Stimulated activated CD8-positive, alpha-beta memory T cell treated with anti-CD3 and anti-CD28 coated beads, Interleukin-7, amount 100 ng/mL, for 1 hour (primary cell): ENCODE results near the gene XIRP1.
"Not testable (repeated sequence)": the region's sequence is repeated elsewhere in the genome, so short reads cannot be mapped to it uniquely, and the experiment has no call there.

ENCODE experiments used
- DNase-seq, 2 donors: peaks; one replicate each; pipeline ENCODE4 v3.0.0-alpha.2; 2020; ENCODE audit warnings: low read depth in 2 of 2

The XIRP1 gene

GRCh38 chr3:39192490-39193092 lies at the start of gene XIRP1:
TSS of gene XIRP1 (minus strand) at chr3:39192595. CDS start at chr3:39189445, 3,150 bp downstream.
- DNase-seq, result no peak

- DNase-seq, result no peak
Observed at GRCh38 chr3:39241561-39241960, 49.2 kb upstream of the XIRP1 start.

DNA sequence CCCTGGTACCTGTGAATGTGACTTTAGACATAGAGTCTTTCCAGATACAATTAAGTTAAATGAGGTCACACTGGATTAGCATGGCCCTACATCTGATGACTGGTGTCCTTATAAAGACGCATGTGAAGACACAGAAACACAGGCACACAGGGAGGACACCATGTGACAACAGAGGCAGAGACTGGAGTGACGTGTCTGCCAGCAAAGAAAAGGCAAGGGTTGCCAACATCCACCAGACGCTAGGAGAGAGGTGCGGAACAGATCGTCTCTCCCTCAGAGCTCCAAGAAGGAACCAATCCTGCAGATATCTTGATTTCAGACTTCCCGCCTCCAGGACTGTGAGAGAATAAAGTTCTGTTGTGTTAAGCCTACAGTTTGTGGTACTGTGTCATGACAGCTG lies 44.6 kb upstream of the XIRP1 start:
- DNase-seq, result no peak

DNA sequence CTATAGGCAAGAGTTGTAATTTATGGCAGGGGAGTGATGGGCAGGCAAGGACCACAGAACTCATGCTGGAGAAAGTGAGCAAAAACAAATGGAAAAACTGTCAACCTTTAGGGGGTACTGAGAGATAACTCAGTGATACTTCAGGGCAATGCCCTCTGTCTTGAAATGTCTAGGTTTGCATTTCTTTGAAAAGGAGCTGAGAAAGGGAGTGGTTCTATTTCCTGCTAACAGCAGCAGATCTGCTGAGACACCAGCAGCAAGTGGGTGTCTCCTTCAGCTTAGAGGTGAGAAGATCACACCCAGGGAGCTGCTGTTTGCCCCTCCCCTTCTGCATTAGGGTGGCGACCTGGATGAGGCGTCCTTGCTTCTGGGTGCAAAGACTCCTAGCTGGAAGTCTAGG lies 42.3 kb upstream of the XIRP1 start:
- DNase-seq, result no peak

DNA sequence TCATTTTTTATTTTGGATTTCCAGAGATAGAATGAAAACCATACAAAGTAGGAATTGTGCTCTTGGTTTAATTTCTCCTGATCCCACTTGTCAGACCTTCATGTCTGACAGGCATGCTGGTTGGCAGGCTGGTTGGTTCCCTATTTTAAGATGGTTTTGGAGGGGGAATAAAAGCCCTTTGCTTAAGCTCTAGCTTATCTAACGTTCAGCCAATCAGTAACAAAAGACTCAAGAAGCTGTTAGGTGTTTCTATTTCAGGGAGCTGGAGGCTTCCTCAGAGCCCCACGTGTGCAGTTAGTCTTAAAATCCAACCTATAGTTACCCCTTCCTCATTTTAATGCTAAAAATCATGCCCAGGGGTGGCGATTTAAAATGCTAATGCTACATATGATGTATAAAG lies 40.5 kb upstream of the XIRP1 start:
- DNase-seq, result no peak

GRCh38 chr3:39230453-39230852 lies 38.1 kb upstream of the XIRP1 start:
- DNase-seq, result no peak

DNA sequence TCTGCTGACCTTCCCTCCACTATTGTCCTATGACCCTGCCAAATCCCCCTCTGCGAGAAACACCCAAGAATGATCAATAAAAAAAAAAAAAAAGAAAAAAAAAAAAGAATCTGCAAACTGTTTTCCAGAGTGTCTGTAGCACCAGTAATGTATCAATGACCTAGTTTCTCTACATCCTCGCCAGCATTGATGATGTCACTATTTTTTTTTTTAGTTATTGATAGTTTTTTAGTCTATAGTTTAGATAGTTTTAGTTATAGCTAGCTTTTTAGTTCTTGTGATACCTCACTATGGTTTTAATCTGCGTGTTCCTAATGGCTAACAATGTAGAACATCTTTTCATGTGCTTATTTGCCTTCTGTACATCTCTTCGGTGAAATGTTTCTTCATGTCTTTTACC lies 36.1 kb upstream of the XIRP1 start:
- no peak for DNase-seq

DNA sequence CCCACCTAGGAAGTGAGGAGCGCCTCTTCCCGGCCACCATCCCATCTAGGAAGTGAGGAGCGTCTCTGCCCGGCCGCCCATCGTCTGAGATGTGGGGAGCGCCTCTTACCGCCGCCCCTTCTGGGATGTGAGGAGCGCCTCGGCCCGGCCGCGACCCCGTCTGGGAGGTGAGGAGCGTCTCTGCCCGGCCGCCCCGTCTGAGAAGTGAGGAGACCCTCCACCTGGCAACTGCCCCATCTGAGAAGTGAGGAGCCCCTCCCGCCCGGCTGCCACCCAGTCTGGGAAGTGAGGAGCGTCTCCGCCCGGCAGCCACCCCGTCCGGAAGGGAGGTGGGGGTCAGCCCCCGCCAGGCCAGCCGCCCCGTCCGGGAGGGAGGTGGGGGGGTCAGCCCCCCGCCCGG lies 35.2 kb upstream of the XIRP1 start:
- DNase-seq, result not testable (repeated sequence)

GRCh38 chr3:39226106-39226741 lies 33.8 kb upstream of the XIRP1 start:
- no peak for DNase-seq

GRCh38 chr3:39224288-39224687 lies 31.9 kb upstream of the XIRP1 start:
- no peak for DNase-seq

GRCh38 chr3:39222939-39223338 lies 30.5 kb upstream of the XIRP1 start:
- no peak for DNase-seq

DNA sequence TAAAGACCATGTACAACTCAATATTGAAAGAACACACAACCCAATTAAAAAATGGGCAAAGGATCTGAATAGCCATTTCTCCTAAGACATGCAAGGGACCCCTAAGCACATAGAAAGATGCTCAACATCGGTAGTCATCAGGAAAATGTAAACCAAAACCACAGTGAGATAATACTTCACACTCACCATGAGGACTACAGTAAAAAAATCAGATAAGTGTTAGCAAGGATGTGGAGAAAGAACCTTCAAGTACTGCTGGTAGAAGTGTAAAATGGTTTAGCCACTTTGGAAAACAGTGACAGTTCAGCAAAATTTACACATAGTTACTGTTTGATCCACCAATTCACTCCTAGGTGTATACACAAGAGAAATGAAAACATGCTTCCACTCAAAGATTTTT lies 30.1 kb upstream of the XIRP1 start:
- no peak for DNase-seq

DNA sequence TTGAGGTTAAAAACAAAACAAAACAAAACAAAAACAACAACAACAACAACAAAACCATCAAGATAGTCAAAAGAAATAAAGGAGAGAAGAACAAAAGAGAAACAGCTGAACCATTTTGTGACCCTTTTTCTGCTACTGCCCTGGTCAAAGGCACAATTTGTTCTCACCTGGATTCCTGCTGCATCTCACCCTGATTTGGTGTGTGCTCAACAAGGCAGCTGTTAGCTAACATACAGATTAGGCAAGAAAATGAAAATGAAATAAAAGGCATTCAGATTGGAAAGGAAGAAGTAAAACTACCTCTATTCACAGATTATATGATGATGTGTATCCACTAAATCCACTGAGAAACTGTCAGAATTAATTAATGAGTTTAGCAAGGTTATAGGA lies 28.7 kb upstream of the XIRP1 start:
- no peak for DNase-seq

DNA sequence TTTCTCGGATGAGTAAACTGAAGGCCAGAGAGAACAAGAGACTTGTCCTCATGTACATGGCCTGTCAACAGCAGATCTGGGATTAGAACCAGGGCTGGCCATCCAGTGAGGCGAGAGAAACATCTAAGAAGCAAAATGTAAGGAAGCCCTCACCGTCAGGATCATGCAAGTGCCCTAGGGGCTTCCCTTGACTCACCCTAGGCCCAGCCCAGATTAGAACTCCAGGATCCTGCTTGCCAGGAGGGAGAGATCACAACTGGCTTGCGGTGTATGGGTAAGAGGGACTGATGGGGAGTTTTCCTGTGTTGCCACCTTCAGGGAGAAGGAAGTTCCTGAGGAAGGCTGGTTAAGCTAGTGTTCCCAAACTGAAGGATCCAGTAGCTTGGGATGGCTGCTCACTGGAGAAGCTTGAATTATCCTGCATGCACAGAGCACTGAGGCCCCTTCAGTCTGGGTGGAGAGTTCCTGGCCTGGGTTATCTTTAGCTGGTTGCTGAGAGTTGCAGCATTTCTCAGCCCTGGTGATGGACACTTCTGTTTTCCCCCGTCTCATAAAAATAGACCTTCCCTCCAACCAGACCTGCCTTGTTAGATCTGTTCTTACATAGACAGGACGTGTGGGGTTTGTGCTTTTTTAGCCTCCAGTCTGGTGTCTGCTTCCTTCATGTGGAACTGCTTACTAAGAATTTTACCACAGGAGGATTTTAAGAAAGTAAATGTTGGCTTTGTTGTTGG lies 28.2 kb upstream of the XIRP1 start:
- DNase-seq, result no peak

GRCh38 chr3:39219702-39220101 lies 27.3 kb upstream of the XIRP1 start:
- DNase-seq, result no peak

DNA sequence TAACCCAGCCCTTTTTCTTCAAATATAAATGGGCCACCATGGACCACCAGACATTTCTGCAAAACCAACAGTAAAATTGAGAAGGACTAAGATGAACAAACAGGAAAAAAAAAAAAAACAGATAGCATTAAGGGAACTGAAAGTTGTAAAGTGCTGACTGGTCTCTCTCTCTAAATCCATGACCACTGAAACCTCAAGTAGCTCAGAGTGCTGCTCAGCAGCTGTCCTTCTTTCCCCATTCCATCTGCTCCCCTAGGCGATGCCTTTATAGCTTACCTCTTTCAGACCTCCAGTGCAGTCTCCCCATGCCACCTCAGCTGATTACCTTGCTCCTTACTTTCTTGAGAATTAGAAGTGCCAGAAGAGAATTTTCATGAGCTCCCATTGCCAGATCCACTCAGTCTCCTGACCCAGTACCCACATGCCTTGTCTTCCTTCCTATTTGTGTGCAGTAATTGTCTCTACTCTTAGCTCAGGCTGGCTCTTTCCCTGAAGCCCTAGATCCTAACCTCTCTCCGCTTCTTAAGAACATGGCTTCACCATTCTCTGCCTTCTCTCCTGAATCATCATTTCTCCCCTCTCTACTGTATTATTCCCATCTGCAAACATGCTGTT lies 23.9 kb upstream of the XIRP1 start:
- DNase-seq, result no peak

DNA sequence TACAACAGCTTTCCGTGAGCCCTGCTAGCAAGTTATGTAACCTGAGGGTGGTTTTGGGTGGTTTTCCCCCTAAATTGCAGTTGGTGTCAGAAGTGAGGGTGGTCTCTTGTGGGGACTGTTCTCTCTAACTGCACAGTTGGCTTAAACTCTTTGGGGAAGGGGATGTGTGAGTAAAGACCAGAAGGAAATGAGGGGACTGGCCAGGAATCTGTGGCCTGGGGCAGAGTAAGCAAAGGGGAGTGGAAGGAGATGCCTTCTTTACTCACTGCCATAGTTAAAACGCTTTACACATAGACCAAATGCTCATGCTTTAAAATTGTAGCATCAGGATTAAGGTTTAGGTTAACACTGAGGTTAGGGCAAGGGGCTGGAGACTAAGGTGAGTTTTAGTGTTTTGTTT lies 21.2 kb upstream of the XIRP1 start:
- no peak for DNase-seq

DNA sequence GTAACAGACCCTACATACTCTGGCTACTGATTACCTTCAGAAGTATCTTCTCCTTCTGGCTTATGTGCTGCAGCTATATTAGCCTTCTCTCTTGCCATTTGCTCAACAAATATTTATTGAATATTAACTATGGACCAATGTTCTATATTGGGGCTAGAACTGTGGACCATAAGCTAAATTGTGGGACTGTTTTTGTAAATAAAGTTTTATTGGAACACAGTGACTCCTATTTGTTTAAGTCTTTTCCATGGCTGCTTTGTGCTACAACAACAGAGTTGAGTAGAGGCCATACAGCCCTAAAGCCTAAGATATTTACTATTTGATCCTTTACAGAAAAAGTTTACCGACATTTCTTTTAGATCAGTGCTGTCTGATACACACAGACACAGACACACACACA lies 20.3 kb upstream of the XIRP1 start:
- no peak for DNase-seq

- no peak for DNase-seq
Observed at GRCh38 chr3:39211332-39212130, 19.1 kb upstream of the XIRP1 start.

- no peak for DNase-seq
Observed at GRCh38 chr3:39210078-39210477, 17.7 kb upstream of the XIRP1 start.

- no peak for DNase-seq
Observed at GRCh38 chr3:39209329-39209970, 17.1 kb upstream of the XIRP1 start.
